HG03045 (cell line): ENCODE data around the gene ABCC2.
"Not testable (repeated sequence)": the region's sequence is repeated elsewhere in the genome, so short reads cannot be mapped to it uniquely, and the experiment has no call there.

Source experiments
- ATAC-seq: cut with Tn5 transposase; IDR thresholded peaks from one replicate; pipeline ENCODE4 v1.9.1; 2021; ENCODE audit warnings: mild to moderate bottlenecking, moderate library complexity; ENCODE audit not compliant: unreplicated experiment

Gene ABCC2

DNA sequence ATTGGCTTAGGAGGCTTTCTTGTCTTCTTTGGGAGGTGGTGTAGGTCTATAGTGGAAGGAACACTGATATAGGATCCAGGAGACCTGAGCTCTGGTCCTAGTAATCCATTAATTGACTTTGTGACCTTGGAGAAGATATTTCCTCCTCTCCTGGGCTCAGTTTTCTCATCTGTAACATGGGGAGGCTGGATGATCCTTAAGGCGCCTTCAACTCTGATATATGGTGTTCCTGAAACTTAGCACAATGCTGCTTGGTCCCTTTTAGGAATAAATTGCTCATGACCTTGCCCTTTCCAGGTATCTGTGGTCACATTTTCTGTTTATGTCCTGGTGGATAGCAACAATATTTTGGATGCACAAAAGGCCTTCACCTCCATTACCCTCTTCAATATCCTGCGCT is 25.3 kb downstream of the ABCC2 start:
- ATAC-seq, result no peak

DNA sequence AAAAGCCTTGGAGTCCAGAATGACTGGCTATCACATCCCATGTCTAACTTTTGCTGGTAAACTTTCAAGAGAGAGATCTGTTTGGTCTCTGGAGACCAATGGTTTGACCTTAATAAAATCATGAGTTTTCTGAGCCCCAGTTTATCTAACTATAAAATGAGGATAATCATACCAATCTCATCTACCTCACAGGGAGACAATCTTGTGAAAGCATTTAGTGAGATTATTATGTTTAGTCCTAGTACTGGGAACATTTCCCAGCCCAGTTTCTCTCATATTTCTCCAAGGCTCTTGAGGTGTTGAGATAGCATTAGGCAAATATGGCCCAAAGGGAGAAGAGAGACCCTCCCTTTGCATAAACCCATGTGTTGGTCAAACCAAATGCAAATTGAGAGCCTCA is 25.8 kb downstream of the ABCC2 start:
- no peak for ATAC-seq

DNA sequence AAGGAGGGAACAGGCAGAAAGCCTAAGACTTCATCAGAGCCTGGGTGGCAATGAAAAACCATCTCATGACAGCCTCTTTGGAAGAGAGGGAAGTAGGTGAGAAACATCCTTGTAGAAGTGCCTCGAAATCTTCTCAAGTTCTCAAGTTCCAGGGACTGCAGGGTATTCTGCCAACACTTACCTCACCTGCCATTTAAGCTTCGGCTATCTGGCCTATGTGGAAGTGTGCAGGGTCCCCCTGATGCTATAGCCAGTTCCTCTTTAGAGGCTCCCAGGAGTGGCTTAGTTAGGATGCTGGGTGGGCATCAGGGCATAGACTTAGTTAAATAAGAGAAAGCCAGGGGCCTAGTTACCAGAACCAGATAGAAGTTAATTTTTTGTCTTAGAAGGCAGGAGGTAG is 27.0 kb downstream of the ABCC2 start:
- ATAC-seq, result no peak

DNA sequence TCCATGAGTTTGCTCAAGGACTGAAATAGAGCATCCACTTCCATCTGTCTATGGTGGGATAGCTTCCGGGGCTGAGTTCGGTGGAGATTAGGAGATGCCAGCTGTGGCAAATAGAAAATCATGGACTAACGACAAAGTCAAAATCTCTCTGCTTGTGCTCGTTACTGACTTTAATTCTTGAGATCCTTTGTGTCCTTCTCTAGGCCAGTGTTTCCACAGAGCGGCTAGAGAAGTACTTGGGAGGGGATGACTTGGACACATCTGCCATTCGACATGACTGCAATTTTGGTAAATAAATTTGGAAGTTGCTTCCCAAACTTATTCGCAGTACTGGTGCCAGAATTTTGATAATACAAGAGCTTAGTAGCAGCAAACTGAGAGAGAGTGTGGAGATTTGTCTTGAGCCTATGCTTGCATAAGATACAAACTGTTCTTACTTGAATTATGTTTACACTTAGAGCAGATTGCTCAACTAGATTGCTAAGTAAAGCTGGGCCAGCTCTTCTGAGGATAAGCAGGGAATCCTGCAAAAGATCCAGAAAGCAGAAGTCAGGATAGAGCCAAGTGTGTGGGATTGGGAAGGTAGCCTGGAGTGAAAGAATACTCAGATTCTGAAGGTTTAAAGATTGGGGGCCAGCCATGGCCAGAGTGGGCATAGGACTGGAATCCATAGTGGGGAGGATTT is 27.6 kb downstream of the ABCC2 start:
- ATAC-seq, result no peak

DNA sequence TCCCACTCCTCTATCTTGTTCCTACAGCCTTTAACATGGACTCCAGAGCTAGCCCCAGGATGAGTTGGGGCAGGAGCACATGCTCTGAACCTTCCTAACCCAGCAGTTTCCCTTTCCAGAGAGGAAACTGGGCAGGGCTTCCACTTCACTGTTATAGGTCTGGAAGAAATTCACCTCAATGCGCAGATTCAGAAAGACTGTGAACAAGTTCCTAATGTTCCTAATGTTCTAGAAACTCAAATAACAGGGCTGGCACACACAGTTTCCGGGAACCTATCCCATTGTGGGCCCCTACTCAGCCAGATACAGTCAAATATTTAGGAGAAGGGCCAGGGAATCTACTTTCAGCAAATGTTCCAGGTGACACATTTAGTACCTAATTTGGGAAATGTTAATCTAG is 29.7 kb downstream of the ABCC2 start:
- no peak for ATAC-seq

DNA sequence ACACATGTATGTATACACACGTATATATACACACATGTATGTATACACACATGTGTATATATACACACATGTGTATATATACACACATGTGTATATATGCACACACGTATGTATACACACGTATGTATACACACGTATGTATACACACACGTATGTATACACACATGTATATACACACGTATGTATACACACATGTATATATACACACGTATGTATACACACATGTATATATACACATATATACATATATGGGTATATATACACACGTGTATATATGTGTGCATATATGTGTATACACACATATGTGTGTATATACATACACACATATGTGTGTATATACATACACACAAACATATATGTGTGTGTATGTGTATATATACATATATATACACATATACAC is 31.7 kb downstream of the ABCC2 start:
- no peak for ATAC-seq

DNA sequence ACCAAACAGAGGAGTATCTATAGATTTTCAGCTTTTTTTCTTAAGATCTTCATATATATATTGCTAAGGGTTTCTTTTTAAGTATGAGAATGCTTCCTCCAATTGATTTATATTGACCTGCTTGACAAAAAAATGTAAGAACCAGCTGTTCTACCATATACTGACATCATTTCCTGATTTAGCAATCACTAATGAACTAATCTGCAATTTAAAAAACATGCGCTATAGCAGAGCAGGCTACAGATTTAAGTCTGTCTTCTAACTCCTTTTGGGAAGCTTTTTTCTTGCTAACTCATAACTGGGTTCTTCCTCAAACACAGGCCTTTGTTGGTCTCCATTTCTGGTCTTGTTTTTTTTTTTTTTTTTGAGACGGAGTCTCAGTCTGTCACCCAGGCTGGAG is 33.2 kb downstream of the ABCC2 start:
- ATAC-seq, result no peak

DNA sequence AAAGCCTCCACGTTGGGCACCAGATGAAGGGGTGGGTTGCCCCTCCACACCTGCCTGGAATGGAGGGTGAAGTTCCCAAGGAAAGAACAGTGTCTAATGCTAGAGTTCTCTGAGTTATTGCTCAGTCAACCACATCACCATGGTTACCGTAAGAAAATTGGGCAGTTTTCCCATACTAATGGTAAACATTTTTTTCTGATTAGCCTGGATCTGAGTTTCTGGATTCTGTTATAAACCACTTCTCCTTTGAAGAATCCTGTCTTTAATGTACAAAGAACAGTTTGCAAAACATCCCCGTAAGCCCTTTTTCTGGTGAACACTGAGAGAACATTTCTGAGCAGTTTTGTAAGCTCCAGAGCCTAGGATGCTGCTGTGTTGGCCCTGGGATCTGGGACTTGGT is 45.5 kb downstream of the ABCC2 start:
- ATAC-seq, result no peak

DNA sequence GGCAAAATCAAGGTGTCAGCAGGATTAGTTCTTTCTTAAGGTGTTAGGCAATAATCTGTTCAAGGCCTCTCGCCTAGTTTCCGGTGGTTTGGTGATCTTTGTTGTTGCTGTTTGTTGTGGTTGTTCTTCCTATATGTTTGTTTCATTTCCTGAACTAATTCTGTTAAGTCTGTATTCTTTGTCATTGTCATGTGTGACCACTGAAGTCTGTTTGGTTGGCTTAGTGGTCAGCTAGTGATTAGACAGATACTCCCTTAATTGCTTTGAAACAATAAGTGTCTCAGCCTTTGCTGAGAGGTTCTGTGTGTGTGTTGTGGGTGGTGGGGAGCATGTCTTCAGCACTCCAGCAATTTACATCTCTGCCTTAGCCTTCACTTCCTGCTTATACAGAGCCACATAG is 46.0 kb downstream of the ABCC2 start:
- no peak for ATAC-seq

DNA sequence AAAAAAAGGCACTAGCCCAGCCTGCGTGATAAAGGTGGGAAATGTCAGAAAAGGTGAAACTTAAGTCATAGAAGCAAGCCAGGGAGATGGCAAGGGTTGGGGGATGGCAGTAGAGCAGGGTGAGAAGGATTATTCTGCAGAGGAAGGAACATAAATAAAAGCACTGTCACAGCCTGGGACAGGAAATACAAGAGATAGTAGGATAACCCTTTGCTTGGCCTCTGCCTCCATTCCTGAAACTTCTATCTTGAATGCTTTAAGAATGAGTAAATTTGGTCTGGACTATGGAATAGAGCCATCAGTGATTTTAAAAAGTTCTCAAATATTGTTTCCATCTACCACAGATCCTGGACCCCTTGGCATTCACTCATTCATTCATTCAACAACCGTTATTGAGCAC is 50.0 kb downstream of the ABCC2 start:
- no peak for ATAC-seq

DNA sequence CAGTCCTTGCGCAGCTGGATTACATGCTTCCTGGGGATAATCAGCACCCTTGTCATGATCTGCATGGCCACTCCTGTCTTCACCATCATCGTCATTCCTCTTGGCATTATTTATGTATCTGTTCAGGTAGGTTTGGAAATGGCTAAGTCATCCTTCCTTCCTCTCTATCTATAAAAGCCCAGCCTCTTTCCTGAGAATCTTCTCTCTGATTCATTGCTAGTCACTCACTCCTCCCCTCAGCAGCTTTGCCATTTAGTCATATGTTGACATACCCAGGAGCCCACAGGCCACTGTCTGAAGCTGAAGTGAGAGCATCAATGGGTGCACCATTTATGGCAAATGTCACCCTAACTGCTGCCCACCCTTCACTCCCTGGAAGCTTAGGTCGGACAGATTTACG is 52.0 kb downstream of the ABCC2 start:
- ATAC-seq, result no peak

DNA sequence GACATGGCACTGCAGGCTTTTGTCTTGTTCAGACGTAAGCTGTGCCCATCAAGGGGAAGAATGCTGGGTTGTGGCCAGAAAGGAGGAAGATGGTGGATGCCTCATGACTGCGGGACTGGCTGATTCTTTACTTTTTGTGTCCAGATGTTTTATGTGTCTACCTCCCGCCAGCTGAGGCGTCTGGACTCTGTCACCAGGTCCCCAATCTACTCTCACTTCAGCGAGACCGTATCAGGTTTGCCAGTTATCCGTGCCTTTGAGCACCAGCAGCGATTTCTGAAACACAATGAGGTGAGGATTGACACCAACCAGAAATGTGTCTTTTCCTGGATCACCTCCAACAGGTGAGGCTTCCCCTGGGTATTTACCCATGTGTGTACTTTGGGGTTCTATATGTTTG is 53.5 kb downstream of the ABCC2 start:
- ATAC-seq, result no peak

DNA sequence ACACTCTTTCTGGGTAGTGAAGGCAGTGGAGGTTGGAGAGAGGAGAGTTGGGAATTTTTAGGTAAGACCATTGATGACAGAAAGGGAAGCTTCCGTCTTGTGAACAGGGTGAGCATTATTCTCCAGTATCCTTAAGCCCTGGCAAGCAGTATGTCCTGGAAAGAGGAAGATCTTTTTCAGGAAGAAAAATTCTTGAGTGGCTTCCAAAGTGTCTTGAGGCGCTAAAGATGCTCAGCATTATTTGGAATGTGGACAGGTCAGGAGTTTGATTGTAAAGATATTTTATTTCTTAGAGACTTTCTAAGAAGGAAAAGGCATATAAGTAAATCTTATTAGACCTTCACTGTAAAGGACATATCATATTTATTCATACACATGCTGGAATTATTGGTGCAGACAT is 54.3 kb downstream of the ABCC2 start:
- ATAC-seq, result no peak

DNA sequence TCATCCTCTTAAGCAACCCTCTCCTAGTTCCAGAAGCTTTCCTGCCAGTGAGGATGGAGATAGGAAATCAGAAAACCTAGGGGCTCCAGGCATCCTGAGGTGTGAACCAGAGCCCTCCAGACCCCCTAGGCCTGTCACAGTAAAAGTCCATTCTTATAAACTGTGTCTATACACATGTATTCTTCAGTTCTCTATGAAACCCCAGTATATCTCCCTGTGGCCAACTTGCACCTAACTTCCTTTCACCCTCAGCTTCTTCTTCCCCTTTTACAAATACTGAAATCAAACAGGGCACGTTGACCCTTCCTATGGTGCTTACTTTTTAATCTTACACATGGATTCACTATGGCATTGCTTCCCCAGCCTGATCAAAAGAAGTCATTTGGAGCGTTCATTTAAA is 58.4 kb downstream of the ABCC2 start:
- ATAC-seq, result not testable (repeated sequence)

DNA sequence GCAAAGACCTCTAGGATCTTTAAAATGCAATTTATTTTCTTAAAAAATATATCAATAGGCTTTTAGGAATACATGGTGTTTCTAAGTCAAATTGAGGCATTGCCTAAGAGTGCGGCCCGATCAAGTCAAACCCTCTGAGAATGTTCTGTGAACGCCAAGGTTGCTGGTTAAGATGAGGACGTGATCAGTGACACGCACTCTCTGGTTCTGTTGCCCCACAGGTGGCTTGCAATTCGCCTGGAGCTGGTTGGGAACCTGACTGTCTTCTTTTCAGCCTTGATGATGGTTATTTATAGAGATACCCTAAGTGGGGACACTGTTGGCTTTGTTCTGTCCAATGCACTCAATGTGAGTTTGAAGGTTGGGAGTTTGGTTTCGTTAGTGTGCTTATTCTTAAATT is 59.3 kb downstream of the ABCC2 start:
- no peak for ATAC-seq

DNA sequence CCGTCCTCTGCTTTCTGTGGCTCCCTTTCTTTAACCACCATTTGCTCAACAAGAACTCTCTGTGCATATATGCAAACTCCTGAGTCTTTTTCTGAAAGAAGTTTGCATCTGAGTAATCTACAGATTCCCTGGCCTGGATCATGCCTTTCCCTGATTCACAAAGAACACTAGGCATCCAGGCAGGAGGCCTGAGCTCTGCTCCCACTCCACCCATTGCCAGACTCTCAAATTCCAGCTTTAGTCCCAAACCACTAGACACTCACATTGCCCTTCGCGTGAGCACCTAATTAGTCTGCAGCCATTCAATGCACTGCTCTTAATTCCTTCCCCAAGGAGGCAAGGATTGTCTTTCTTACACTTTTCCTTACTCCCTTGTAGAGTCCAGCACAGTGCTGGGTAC is 60.9 kb downstream of the ABCC2 start:
- ATAC-seq, result no peak

DNA sequence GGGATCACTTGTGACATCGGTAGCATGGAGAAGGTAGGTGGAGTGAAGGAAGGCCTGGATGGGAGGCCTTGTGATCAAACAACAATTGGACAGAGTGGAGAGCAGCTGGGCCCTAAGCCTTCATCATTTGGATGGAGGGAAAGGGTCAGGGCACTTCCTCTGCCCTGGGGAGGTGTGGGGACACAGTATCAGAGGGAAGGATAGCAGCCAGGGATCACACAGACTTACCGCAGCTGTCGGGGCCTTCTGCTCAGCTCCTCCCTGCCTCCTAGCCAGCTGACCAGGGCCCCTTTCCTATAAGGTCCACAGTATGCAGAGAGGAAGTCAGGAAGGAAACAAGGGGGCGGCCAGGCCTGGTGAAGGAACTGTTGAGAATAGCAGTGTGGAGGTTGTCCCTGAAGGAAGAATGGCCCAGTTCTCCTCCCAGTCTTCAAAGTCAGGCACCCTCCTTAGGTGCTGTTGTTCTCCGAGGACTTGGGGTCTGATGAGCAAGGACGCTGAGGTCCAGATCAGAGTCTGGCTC is 62.1 kb downstream of the ABCC2 start:
- no peak for ATAC-seq

DNA sequence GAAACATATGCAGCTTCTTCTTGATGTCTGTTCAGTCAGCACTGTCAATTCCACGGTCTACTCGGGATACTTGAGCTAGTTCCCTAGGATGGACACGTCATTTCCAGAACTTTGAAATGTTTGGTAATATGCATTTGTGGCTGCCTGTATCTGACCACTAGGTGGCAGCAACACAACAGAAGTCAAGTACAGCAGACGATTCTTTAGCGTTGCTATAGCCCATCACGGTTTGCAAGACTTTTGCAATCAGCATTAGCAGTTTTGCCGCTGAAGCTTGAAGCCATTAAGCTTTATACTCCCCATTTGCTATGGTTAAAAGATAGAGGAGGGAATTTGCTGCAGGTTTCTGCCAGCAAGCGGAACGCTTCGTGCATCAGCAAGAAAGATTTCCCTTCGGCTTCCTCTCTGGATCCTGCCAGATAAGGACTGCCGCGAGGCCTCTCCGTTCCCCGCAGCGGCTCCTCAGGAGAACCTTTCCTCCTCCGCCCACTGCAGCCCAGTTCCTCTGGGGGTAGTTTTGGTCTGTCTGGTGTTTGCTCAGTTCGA is 63.5 kb downstream of the ABCC2 start:
- ATAC-seq, result no peak

DNA sequence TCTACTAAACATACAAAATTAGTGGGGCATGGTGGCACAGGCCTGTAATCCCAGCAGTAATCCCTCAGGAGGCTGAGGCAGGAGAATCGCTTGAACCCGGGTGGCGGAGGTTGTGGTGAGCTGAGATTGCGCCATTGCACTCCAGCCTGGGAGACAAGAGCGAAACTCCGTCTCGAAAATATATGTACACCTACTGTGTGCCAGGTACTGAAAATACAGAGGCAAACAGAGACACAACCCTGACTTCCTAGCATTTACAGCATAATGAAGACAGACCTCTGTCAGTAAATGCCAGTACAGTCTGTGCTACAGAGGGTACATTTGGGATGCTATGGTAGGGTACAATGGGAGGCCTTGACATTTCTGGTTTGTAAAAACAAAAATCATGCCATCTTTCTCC is 66.6 kb downstream of the ABCC2 start:
- ATAC-seq, result no peak

DNA sequence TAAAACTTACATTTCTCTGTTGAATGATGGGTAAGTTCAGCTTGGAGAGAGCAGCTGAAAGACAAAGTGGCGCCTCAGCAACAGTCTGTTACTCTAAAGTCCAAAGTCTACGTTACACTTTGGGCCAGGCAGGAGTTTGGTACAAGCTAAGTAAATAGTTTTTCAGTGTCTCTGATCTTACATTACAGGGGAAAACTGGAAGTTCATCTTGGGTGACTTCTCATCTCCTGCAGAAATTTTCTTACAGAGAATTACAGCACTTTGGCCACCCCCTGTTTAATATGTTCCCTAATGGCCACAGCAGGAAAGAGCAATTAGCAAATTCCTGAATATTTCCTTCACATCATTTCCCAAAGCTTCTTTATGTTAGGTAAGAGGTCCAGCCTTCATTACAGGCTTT is 67.1 kb downstream of the ABCC2 start:
- no peak for ATAC-seq

DNA sequence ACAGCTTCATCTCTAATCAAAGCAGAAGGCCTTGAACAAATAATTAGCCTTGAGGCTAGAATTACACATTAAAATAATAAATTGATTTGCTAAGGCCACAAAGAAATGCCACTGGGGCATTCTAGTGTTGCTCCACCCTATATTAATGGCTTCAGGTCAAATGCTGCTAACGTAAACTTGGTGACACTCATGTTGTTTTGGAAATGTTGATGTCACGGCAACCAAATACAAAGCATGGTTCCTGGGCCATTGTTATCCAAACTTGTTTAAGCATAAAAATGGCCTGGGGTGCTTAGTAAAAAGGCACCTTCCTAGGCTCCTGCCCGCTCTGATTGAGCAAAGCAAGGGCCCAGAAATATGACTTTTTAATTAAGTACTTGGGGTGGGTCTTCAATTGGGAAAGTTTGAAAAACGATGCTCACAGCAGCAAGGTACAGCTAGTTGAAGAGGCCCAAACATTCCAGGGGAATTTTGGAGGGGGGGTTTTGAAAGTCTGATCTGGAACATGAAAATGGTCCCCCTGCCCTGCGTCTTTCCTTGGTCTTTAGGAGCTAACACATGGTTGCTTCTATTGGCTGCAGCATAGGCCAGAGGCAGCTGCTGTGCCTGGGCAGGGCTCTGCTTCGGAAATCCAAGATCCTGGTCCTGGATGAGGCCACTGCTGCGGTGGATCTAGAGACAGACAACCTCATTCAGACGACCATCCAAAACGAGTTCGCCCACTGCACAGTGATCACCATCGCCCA is 67.8 kb downstream of the ABCC2 start:
- ATAC-seq, result no peak

DNA sequence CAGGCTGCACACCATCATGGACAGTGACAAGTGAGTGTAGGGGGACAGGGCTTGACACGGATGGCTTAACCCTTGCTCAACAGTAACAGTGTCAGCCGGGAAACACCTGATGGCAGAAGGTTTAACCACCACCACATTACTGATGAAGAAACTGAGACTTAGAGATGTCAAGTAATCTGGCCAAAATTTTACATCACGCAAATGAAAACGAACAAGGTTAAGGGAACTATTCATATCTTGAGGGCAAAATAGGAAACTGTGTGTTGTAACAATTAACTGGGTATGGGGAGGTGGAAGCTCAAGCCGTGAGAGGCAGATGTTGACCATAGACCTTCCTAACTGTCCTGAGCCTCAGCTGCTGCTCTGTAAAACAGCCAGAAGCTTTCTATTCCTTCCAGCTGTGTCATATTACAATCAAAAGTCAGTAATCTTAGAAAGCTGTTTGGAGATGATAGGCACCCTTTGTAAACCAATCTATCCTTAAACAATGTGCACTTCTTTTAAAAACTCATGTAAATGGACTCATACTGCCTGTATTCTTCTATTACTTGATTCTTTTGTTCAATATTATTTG is 68.4 kb downstream of the ABCC2 start:
- ATAC-seq, result no peak
